Naive thymus-derived CD8-positive, alpha-beta T cell (primary cell): ENCODE data around the gene IKBKG. TPM values are rescaled to one million over a fixed set of nuclear protein-coding genes. Genes with fewer than 3 reads are reported as not detected.
"Not testable (repeated sequence)": the region's sequence is repeated elsewhere in the genome, so short reads cannot be mapped to it uniquely, and the experiment has no call there.

ENCODE experiments used
- ATAC-seq, 2 donors: fragments of 150-1000 bp; cut with Tn5 transposase in 1 of 2; sonication (Bioruptor Pico), chemical (Tn5 transposase) in 1 of 2; 1 replicate in 1 of 2; 2 replicates in 1 of 2; pipeline ENCODE4 v1.10.0; 2021; ENCODE audit warnings: mild to moderate bottlenecking in 2 of 2, moderate library complexity in 2 of 2
- POLR2A ChIA-PET: fragments of 350-600 bp; sonication (Branson Sonifier 250); formaldehyde crosslinking; loops from one replicate; lab custom pipeline; 2021; ENCODE audit warnings: antibody characterized with exemption; lab: Charles Lee
- DNase-seq, 10 donors: peaks; one replicate each; pipeline versions ENCODE4 v3.0.0 to v3.0.0-alpha.2; 2020 to 2022
- H3K27ac Mint-ChIP-seq, 10 donors: one replicate each; pipeline ENCODE4 v1.8.0; 2020 to 2022; ENCODE audit warnings: mild to moderate bottlenecking in 10 of 10, mixed read lengths in 10 of 10, moderate library complexity in 4 of 10, inconsistent platforms in 1 of 10
- H3K27me3 Mint-ChIP-seq, 5 donors: one replicate each; pipeline ENCODE4 v1.8.0; 2021 to 2022; ENCODE audit warnings: mixed read lengths in 5 of 5
- H3K36me3 Mint-ChIP-seq, 3 donors: one replicate each; pipeline ENCODE4 v1.8.0; 2020 to 2022; ENCODE audit warnings: mixed read lengths in 3 of 3, mild to moderate bottlenecking in 2 of 3, inconsistent platforms in 1 of 3
- H3K4me1 Mint-ChIP-seq, 4 donors: one replicate each; pipeline ENCODE4 v1.8.0; 2021 to 2022; ENCODE audit warnings: mixed read lengths in 4 of 4
- H3K4me3 Mint-ChIP-seq, 10 donors: one replicate each; pipeline ENCODE4 v1.8.0; 2020 to 2022; ENCODE audit warnings: mild to moderate bottlenecking in 10 of 10, mixed read lengths in 10 of 10, moderate library complexity in 6 of 10, inconsistent platforms in 1 of 10
- H3K9me3 Mint-ChIP-seq, 9 donors: one replicate each; pipeline ENCODE4 v1.8.0; 2020 to 2022; ENCODE audit warnings: mixed read lengths in 9 of 9, mild to moderate bottlenecking in 3 of 9, inconsistent platforms in 1 of 9, moderate library complexity in 1 of 9
- polyA plus RNA-seq, 3 donors: library from polyadenylated mRNA; unstranded; fragments of 300-500 nt; fragmentation: Illumina TruSeq; gene quantifications; one replicate each; pipeline ENCODE4 v1.2.3, GENCODE V29; 2021
- total RNA-seq, 8 experiments: library from RNA in 2 of 8; stranded (reverse) in 2 of 8; gene quantifications; one replicate each; pipeline ENCODE4 v1.2.3 and lab custom pipeline; 2021 to 2026

IKBKG gene, protein sequence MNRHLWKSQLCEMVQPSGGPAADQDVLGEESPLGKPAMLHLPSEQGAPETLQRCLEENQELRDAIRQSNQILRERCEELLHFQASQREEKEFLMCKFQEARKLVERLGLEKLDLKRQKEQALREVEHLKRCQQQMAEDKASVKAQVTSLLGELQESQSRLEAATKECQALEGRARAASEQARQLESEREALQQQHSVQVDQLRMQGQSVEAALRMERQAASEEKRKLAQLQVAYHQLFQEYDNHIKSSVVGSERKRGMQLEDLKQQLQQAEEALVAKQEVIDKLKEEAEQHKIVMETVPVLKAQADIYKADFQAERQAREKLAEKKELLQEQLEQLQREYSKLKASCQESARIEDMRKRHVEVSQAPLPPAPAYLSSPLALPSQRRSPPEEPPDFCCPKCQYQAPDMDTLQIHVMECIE
- total RNA-seq (10 to 100 TPM; 45.0 to 48.2 TPM), polyA plus RNA-seq (10 to 100 TPM; 18.4 to 24.2 (median 19.4) TPM), total RNA-seq (lab: John Stamatoyannopoulos, UW) (8.8 to 15.2 (median 13.0) reads per million in 6 experiments)

DNA sequence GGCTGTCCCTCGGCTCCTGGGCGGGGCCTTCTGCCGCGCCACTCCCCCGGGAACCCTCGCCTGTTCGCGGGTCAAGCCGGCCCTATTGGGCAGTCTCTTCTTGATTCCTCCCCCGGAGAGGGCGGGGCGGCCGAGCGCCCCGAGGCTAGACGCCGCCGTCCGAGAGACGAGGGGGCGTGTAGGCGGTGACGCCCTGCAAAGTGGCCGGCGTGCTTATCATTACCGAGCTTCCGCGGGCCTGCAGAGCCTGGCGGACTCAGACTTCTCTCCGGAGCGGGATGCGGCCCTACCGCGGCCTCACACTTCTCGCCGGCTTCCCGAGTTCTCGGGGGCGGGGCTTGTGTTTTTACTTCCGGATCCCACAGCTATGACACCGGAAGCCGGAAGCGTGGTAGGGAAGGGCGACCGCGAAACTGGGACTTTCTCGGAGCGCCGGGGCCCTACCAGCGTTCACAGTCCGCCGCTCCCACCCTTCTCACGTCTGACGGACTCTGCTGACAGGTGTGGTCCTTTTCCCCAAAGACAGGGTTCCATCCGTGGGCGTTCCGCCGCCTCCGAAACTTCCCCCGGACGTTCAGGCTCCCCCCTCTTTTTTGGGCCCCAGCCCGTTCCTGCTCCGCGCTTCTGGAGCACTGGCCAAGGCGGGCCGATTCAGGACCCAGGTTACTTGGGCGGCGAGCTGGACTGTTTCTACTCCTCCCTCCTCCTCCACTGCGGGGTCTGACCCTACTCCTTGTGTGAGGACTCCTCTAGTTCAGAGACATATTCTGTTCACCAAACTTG, at the start of gene IKBKG:
Gene IKBKG, plus strand, starts transcription at position 376 of the 783 bp plus-strand sequence. CDS start 4,383 bp downstream, outside the sequence.
- ATAC-seq (peak; percentile 77 to 80), DNase-seq (peak; percentile 80 to 93 (median 86))
- peak within 1 kb of the TSS; percentile 82 to 98 (median 92) for H3K4me3 Mint-ChIP-seq
- H3K4me1 Mint-ChIP-seq, result peaks cover 21 to 60% (median 51%) of the 10 kb centered on the region in 4 donors
- H3K9me3 Mint-ChIP-seq, result no peaks in the 10 kb centered on the region
- H3K36me3 Mint-ChIP-seq, result peaks cover 0 to 22% (median 0%) of the 10 kb centered on the region in 3 donors
- POLR2A ChIA-PET, result interaction anchor here (0.8 to 1.5 kb wide), 12 partner anchors 11 to 753 kb away, joined by 3 to 6 read pairs (median 3); partner anchors contain the start of genes ATP6AP1, DKC1, HCFC1 and IDH3G
- no peaks in the 10 kb centered on the region for H3K27me3 Mint-ChIP-seq
- H3K27ac Mint-ChIP-seq, result peak within 1 kb of the TSS; percentile 85 to 98 (median 92)

DNA sequence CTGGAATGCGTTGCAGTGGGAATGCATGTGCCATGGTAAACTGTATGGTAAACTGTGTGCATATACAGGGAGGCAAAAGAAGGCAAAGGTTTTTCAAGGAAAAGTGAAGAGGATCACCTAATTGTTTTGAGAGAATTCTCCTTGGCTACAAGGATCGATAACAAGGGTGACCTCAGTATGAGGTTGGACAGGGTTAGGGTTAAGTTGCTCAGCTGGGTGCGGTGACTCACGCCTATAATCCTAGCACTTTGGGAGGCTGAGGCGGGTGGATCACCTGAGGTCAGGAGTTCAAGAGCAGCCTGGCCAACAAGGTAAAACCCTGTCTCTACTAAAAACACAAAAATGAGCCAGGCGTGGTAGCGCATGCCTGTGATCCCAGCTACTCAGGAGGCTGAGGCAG, 46.0 kb upstream of the IKBKG start:
- DNase-seq, H3K27me3 Mint-ChIP-seq, H3K27ac Mint-ChIP-seq, H3K4me3 Mint-ChIP-seq, ATAC-seq, H3K9me3 Mint-ChIP-seq, H3K4me1 Mint-ChIP-seq: not testable (repeated sequence)
- peaks cover 0 to 12% (median 0%) of the 10 kb centered on the region in 3 donors for H3K36me3 Mint-ChIP-seq
- POLR2A ChIA-PET, result interaction anchor here (0.9 to 3.1 kb wide), 2 partner anchors 13 to 14 kb away, joined by 3 to 14 read pairs; partner anchors contain the start of gene FAM3A

DNA sequence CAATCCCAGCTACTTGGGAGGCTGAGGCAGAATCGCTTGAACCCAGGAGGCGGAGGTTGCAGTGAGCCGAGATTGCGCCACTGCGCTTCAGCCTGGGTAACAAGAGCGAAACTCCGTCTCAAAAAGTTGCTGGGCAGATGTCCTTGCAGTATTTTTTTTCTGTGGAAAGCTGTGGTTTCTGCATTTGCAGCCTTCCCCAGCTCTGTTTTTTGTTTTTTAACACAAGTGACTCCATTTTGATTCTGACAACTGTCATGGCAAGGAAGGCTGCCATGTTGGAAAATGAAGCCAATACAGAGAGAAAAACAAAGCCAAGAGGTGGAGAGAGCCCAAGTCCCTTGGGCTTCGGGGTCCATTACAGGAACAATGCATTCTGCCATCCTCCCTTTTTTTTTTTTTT, 45.3 kb upstream of the IKBKG start:
- Mint-ChIP-seq H3K27ac (no peak overlapping the region), H3K4me1 (no peaks in the 10 kb centered on the region), H3K27me3 (no peaks in the 10 kb centered on the region), H3K4me3 (no peak overlapping the region), H3K9me3 (no peaks in the 10 kb centered on the region), H3K36me3 (peaks cover 0 to 15% (median 0%) of the 10 kb centered on the region in 3 donors)
- POLR2A ChIA-PET, result interaction anchor here (0.6 to 3.1 kb wide), 5 partner anchors 12 to 818 kb away, joined by 4 to 14 read pairs (median 5); partner anchors contain the start of genes FAM3A and SLC10A3
- no peak for ATAC-seq
- DNase-seq, result no peak

- ATAC-seq (no peak), DNase-seq (no peak)
- no peak overlapping the region for H3K4me3 Mint-ChIP-seq
- no peaks in the 10 kb centered on the region for H3K9me3 Mint-ChIP-seq
- no peak overlapping the region for H3K27ac Mint-ChIP-seq
- POLR2A ChIA-PET, result interaction anchor here (0.7 to 3.1 kb wide), 4 partner anchors 11 to 819 kb away, joined by 3 to 14 read pairs (median 6); partner anchors contain the start of genes FAM3A and SLC10A3
- peaks cover 0 to 15% (median 0%) of the 10 kb centered on the region in 3 donors for H3K36me3 Mint-ChIP-seq
- H3K4me1 Mint-ChIP-seq, result no peaks in the 10 kb centered on the region
- H3K27me3 Mint-ChIP-seq, result no peaks in the 10 kb centered on the region
These were observed 44.4 kb upstream of the IKBKG start for GRCh38 chrX:154502989-154503388.

DNA sequence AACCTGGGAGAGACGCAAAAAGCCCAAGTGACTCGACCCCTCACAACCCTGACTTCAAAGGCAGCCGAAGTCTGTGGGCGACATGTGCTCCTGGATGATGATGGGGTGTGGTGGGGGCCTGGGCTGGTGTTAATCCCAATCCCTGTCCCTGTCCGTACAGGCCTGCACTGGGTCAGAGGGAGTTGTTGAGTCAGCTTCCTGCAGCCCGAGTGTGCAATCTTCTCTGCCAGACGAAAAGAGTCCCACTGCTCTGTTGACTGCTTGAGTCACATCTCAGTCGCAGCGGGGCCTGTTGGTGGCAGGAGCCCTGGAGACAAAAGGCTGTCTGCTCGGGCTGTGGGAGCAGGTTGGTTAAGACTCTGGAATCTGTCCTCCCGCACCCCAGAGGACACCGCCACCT, 41.7 kb upstream of the IKBKG start:
- H3K4me1 Mint-ChIP-seq, result peaks cover under 1 to 2% (median 1%) of the 10 kb centered on the region in 4 donors
- peaks cover 0 to 23% (median 3%) of the 10 kb centered on the region in 3 donors for H3K36me3 Mint-ChIP-seq
- no peaks in the 10 kb centered on the region for H3K27me3 Mint-ChIP-seq
- DNase-seq (no peak), ATAC-seq (no peak)
- H3K4me3 Mint-ChIP-seq, result no peak overlapping the region
- peak overlapping the region in 1 of 10 donors; percentile 43 for H3K27ac Mint-ChIP-seq
- POLR2A ChIA-PET, result no interaction called here
- peaks cover 0 to 2% (median 0%) of the 10 kb centered on the region in 9 donors for H3K9me3 Mint-ChIP-seq

DNA sequence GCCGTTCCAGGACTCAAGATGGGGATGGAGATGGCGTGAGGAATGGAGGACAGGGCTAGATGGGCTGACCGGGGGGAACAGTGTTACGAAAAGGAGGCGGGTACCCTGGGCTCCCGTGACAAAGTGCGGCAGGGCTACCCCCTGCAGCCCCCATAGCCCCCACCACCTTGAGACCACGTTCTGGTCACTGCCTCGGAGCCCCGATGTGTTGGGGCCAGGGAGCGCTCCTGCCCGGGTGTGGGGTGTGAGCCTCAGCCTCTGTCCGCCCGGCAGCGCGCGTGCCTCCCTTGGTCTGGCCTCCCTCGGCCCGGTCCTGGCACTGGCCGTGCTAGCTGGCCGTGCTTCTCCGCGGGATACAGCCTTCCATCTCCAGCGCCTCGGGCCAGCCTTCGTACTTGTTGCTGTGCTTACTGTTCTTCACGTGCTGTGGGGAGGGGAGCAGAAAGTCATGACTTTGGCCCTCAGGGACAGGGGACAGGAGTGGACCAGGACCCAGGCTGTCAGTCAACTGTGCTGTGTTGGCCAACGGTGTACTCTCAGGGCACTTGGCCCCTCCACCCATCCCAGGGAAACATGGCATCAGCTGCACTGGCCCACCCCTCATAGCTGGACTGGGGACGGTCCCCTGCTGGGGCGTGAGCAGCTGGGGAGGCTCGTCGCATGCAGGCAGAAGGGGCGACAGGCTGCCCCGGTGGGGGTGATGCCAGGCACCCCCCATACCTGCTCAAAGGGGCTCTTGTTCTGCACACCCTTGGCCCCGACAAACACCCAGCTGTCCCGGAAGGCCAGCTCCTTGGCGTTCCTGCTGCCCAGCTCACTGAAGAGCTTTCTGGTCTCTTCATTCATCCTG, 40.7 kb upstream of the IKBKG start:
- Mint-ChIP-seq H3K4me3 (no peak overlapping the region), H3K9me3 (peaks cover 0 to 2% (median 0%) of the 10 kb centered on the region in 9 donors), H3K36me3 (peaks cover 0 to 23% (median 3%) of the 10 kb centered on the region in 3 donors), H3K27ac (peak overlapping the region in 1 of 10 donors; percentile 34), H3K27me3 (no peaks in the 10 kb centered on the region), H3K4me1 (peaks cover 5 to 12% (median 10%) of the 10 kb centered on the region in 4 donors)
- DNase-seq, result no peak
- no peak for ATAC-seq
- POLR2A ChIA-PET, result no interaction called here

DNA sequence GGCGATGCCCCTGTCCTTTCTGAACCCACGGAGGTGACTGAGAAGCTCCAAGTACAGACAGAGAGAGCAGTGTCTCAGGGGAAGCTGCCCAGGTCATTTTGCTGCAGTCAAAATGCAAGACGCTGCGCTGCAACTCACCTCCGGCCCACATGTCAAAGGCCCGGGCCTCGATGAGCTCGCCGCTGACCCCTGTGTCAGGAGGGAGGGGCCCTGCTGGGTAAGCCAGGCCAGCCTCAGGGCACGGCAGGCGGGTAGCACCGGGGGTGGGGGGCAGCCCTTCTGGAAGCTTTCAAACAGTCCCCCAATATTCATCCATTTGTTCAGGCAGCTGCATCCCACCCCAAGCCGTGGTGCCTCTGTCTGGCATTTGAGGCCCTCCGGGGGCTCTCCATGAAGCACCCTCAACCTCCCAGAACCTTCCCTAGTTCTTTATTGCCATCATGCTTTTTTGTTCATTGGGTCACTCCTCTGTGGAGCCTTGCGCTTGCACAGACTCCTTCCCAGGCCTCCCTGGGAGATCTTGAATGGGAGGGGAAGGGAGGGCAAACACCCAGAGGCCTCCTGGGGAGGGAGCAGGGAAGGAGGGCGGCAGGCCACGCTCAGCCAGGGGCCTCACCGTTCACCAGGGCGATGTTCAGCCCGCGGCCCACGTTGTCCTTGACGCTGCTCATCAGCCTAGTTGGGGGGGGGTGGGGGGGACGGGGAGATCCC, 39.6 kb upstream of the IKBKG start:
- Mint-ChIP-seq H3K36me3 (peaks cover 0 to 23% (median 3%) of the 10 kb centered on the region in 3 donors), H3K27me3 (no peaks in the 10 kb centered on the region), H3K4me3 (no peak overlapping the region), H3K27ac (no peak overlapping the region), H3K9me3 (peaks cover 0 to 2% (median 0%) of the 10 kb centered on the region in 9 donors), H3K4me1 (peaks cover 5 to 18% (median 16%) of the 10 kb centered on the region in 4 donors)
- ATAC-seq (no peak), DNase-seq (no peak)
- POLR2A ChIA-PET, result interaction anchor here (0.8 kb wide), 1 partner anchor 10 kb away, joined by 3 read pairs; no protein-coding TSS in a partner anchor

GRCh38 chrX:154508384-154508745, 39.1 kb upstream of the IKBKG start:
- H3K27ac Mint-ChIP-seq, result peak overlapping the region in 2 of 10 donors; percentile 39 to 62
- POLR2A ChIA-PET, result interaction anchor here (0.8 kb wide), 1 partner anchor 11 kb away, joined by 3 read pairs; no protein-coding TSS in a partner anchor

GRCh38 chrX:154509455-154509854, 38.0 kb upstream of the IKBKG start:
- POLR2A ChIA-PET, result interaction anchor here (1.2 kb wide), 1 partner anchor 22 kb away, joined by 3 read pairs; no protein-coding TSS in a partner anchor
- no peak overlapping the region for H3K4me3 Mint-ChIP-seq
- H3K4me1 Mint-ChIP-seq, result peaks cover 10 to 26% (median 23%) of the 10 kb centered on the region in 4 donors
- no peaks in the 10 kb centered on the region for H3K27me3 Mint-ChIP-seq
- no peak for ATAC-seq
- peaks cover 0 to 24% (median 3%) of the 10 kb centered on the region in 3 donors for H3K36me3 Mint-ChIP-seq
- peak overlapping the region in 3 of 10 donors; percentile 12 to 58 (median 51) for H3K27ac Mint-ChIP-seq
- DNase-seq, result no peak
- peaks cover 0 to 2% (median 0%) of the 10 kb centered on the region in 9 donors for H3K9me3 Mint-ChIP-seq

More at GRCh38 chrX:154508384-154508745, 39.1 kb upstream of the IKBKG start:
- peaks cover 0 to 2% (median 0%) of the 10 kb centered on the region in 9 donors for H3K9me3 Mint-ChIP-seq
- no peak overlapping the region for H3K4me3 Mint-ChIP-seq
- peaks cover 0 to 23% (median 3%) of the 10 kb centered on the region in 3 donors for H3K36me3 Mint-ChIP-seq
- peaks cover 5 to 18% (median 16%) of the 10 kb centered on the region in 4 donors for H3K4me1 Mint-ChIP-seq
- DNase-seq, result no peak
- no peaks in the 10 kb centered on the region for H3K27me3 Mint-ChIP-seq
- ATAC-seq, result no peak

DNA sequence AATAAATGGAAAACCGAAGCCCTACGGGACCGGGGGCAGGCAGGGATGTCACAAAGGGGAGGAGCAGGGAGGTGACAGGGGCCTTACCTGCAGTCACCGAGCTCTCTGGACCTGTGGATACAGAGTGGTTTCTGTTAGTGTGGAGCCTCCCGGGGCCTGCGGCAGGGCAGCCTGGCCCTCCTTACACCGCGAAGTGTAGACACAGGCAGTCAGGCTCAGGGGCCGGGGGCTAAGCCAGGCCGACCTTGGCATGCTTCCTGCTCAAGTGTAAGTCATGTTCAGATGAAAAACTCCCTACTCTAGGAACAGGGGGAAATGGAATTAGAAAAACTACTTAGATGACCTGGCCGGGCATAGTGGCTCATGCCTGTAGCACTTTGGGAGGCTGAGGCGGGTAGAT, 35.7 kb upstream of the IKBKG start:
- H3K4me1 Mint-ChIP-seq, result peaks cover 13 to 37% (median 35%) of the 10 kb centered on the region in 4 donors
- H3K36me3 Mint-ChIP-seq, result peaks cover 0 to 13% (median 3%) of the 10 kb centered on the region in 3 donors
- POLR2A ChIA-PET, result interaction anchor here (0.7 to 3.2 kb wide), 6 partner anchors 14 to 100 kb away, joined by 3 to 18 read pairs (median 4); partner anchors contain the start of genes SLC10A3, TAFAZZIN and UBL4A
- DNase-seq (no peak), ATAC-seq (no peak)
- peak overlapping the region; percentile 72 to 96 (median 92) for H3K27ac Mint-ChIP-seq
- H3K4me3 Mint-ChIP-seq, result peak overlapping the region; percentile 11 to 82 (median 60)
- peaks cover 0 to 2% (median 0%) of the 10 kb centered on the region in 9 donors for H3K9me3 Mint-ChIP-seq
- H3K27me3 Mint-ChIP-seq, result no peaks in the 10 kb centered on the region
